Inflammatory macrophage (primary cell): Measurements from ENCODE around the gene AZU1.

Experiments used
- DNase-seq, 2 donors: peaks; one replicate each; pipeline ENCODE4 v3.0.0-alpha.2; 2020 to 2022
- total RNA-seq, 18 experiments: gene quantifications; one replicate each; lab custom pipeline; 2026; ENCODE audit warnings: mixed read lengths in 6 of 18, inconsistent platforms in 2 of 18; lab: John Stamatoyannopoulos, UW

The AZU1 gene, protein sequence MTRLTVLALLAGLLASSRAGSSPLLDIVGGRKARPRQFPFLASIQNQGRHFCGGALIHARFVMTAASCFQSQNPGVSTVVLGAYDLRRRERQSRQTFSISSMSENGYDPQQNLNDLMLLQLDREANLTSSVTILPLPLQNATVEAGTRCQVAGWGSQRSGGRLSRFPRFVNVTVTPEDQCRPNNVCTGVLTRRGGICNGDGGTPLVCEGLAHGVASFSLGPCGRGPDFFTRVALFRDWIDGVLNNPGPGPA
- total RNA-seq = 0.48 to 15.7 (median 1.8) reads per million in 18 experiments

DNA sequence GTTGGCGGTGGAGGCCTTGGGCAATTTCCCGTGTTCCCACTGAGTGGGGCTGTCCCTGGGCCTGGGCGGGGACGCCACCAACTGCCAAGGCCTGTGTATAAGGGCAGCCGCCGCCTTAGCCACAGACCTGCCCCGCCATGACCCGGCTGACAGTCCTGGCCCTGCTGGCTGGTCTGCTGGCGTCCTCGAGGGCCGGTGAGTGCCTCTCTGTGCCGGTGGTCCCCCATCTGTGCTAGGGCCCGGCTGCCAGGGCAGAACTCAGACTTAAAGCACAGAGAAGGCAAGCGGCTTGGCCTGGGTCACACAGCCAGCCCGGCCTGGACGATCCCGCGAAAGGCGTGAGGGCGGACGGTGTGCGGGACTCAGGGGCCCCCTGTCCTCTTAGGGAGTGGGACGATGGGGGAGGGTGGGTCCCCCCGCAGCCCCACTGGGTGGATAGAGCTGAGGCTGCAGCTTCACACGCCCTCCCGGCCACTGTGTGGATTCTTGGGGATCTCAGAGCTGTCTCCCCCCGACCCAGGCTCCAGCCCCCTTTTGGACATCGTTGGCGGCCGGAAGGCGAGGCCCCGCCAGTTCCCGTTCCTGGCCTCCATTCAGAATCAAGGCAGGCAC is at the start of gene AZU1:
AZU1 (plus strand) TSS at position 128 of the 612 bp plus-strand sequence; CDS start at position 138, 10 bp downstream.
- peak; percentile 80 to 84 for DNase-seq

- peak in 1 of 2 donors; percentile 22 for DNase-seq
These were observed 48.6 kb upstream of the AZU1 start for GRCh38 chr19:778910-779653.

- DNase-seq = no peak
These were observed 46.7 kb upstream of the AZU1 start for GRCh38 chr19:780935-781334.

DNA sequence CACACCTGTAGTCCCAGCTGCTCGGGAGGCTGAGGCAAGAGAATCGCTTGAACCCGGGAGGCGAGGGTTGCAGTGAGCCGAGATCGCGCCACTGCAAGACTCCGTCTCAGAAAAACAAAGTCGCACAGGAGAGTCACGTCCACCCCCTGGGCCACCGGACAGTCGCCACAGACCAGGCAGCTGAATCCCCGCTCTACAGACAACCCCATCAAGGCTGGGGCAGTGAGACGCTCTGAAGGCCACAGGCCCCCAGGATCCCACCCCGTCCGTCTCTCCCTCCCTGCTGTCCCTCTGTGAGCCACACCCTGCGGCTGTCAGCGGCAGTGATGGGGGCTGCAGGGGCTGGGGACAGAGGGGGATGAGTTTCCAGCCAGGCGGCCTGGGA is 45.8 kb upstream of the AZU1 start:
- DNase-seq = no peak

GRCh38 chr19:782185-782877 is 45.3 kb upstream of the AZU1 start:
- DNase-seq = no peak

DNA sequence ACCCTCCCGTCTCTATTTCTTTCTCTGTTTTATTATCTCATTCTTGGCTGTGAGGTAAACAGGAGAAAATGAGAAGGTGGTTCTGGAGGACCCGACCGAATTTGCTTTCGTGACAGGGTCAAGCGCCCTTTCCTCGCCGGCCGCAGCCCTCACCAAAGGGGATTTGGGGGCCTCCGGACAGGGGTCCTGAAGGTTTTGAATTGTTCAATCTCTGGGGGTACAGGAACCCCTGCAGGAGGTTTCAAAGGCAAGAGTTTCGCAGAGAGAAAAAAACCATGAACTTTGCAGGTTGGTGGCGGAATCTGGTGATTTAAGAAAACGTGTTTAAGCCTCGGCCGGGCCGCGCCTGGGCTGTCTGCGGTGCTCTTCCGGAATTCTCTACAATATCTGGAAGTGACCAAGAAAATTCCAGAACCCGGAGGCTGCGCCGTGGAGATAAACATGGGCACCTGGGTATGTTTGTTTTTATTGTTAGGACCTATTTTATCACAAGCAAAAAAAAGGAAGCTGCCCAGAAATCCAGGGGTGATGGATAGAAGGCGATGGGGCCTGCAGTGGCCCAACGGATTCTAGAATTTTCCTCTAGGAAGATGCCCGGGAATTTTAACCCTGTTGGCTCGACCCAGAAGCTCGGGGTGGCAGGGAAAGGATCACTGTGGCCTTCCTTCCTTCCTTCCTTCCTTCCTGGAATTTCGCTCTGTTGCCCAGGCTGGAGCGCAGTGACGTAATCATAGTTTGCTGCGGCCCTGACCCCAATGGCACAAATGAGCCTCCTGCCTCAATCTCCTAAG is 44.6 kb upstream of the AZU1 start:
- no peak for DNase-seq

DNA sequence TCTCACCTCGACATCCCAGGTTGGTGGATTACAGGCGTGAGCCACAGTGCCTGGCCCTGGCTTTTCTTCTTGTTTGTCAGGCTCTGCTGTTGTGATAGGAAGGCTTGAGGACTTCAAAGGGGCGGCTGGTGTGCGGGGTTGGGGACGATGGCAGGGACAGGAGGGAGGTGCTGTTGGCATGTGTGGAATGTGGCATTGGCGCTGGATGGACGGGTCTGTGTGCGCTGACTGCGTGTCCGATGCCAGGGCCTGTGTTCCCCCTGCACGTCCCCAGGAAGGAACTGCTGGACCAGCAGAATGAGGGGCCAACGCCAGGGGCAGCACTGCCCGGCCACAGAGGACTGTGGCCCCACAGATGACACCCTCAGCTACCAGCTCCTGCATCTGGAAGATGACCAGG is 43.1 kb upstream of the AZU1 start:
- DNase-seq = no peak

DNA sequence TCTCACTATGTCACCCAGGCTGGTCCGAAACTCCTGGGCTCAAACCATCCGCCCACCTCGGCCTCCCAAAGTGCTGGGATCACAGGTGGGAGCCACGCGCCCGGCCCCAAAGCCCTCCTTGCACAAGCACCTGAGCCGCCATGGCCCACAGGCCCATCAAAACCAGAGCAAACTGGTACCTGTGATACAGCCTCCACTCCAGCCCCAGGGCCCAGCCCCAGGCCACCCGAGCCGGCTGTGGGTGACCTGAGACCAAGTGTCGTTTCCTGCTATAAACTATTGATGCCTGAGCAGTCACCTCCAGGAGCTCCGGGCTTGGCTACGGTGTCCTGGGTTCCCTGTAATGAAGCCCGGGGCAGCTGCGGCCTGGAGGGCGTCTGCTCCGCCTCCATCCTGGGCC is 40.1 kb upstream of the AZU1 start:
- no peak for DNase-seq

- no peak for DNase-seq
These were observed 39.0 kb upstream of the AZU1 start for GRCh38 chr19:788686-788982.

DNA sequence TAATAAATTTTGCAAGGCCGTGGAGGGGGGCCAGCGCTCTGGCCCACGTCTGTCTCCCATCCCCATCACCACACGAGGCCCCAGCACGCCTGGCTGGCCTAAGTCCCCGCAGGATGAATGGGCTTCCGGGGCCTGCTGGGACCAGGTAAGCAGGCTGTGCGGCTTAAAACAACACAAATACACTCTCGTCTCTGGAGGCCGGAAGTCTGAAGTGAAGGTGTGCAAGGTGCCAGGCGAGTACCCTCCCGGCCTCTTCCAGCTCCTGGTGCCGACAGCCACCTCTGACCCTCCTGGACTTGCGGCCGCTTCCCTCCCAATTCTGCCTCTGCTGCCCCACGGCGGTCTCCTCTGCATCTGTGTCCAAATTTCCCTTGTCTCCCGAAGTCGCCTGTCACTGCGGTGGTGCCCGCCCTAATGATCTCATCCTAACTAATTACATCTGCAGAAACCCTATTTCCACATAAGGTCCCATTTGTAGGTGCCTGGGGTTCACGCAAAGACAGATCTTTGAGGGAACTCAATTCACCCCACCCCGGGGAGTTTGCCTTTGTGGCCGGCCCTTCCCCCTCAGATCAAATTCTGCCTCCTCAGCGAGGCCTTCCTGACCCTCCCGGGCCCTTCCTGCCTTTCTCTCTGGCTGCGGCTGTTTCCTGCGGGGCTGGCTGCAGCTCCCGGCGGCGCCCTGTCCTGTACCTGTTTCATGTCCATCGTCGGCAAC is 38.5 kb upstream of the AZU1 start:
- DNase-seq = peak; percentile 41 to 65

GRCh38 chr19:789701-790060 is 38.0 kb upstream of the AZU1 start:
- DNase-seq = no peak

- no peak for DNase-seq
These were observed 36.5 kb upstream of the AZU1 start for GRCh38 chr19:791007-791566.

DNA sequence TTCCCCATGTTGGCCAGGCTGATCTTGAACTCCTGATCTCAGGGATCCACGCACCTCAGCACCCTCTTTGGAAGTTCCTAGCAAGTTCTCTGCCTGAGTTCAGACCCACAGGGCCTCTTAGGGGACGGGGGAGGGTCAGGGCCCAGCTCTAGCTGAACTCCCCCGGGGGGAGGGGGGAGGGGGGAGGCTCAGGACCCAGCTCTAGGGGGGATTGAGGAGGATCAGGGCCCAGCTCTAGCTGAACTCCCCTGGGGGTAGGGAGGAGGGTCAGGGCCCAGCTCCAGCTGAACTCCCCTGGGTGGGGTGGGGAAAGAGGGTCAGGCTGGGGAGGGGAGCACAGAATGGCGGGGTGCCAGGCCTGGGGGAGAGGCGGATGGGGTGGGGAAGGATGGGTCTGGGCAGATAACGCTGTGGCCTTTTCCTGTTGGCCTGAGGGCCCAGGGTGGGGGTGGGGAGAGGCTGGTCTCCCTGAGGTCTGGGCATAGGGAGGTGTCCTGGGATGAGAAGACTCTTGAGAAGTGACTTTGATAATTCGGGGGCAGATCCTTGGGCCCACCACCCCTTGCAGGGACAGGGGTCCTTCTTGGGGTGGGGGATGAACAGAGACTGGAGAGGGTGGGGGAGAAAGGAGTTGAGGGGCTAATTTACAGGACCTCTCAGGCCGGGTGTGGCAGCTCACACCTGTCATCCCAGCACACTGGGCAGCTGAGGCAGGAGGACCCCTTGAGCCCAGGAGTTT is 35.9 kb upstream of the AZU1 start:
- DNase-seq = no peak

DNA sequence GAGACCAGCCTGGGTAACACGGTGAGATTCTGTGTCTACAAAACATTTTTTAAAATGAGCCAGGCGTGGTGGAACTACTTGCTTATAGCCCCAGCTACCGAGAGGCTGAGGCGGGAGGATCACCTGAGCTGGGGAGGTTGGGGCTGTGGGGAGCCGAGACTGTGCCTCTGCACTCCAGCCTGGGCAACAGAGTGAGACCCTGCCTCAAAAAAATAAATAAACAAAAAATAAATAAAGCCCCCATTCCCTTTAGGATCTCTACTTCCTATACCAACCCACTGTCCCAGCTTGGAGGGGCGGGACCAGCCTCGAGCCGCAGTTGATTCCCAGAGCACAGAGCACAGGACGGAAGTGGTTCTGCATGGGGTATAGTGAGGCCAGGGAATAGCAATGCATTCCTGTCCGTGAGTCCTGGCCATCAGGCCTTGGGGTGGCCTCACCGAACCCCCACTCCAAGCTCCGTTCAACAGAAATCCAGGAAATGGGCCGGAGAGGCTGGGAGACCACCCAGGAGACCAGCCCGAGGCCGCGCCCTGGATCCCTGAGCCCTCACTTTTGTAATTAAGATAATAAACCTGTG is 35.2 kb upstream of the AZU1 start:
- DNase-seq = no peak

DNA sequence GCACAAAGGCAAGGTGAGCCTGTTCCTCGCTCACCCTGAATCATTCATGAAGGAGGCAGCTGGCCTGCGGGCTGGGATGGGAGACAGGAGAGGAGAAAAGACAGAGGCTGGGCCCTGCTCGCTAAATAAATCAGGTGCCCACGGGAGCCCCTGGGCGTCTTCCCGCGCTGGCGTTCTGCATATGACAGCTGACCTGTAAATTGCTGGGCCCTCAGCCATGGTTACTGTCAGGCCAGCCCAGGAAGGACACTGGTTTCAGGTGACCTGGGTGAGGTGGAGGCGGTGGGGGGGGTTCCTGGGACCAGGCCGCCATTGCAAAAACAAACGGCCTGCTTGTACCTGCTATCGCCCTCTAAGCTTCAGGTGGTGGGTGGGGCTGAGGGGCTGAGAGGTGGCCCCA is 33.8 kb upstream of the AZU1 start:
- DNase-seq = no peak

DNA sequence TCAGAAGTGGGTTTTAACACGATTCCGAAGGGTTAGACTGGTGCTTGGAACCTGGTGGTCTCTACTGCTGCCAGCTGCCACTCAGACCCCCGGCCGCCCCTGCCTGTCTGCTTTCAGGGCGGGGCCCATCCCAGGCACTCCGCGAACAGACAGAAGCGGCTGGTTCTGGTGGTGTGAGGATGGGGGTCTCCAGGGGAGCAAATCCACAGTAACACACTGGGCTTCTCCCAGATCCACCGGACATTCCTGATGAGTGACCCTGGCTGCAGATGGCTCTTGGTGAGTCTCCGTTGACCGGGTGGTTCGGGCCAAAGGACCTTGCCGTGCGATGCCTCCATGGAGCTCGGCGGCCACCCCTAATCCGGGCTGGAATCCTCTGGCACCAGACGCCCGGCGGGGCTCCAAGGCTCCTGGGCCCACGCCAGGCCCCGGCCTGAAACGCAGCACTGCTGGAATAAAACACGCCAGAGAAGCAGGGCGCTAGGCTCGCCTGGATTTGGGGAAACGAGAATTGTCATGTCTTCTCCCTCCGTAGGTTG is 32.5 kb upstream of the AZU1 start:
- DNase-seq = no peak

DNA sequence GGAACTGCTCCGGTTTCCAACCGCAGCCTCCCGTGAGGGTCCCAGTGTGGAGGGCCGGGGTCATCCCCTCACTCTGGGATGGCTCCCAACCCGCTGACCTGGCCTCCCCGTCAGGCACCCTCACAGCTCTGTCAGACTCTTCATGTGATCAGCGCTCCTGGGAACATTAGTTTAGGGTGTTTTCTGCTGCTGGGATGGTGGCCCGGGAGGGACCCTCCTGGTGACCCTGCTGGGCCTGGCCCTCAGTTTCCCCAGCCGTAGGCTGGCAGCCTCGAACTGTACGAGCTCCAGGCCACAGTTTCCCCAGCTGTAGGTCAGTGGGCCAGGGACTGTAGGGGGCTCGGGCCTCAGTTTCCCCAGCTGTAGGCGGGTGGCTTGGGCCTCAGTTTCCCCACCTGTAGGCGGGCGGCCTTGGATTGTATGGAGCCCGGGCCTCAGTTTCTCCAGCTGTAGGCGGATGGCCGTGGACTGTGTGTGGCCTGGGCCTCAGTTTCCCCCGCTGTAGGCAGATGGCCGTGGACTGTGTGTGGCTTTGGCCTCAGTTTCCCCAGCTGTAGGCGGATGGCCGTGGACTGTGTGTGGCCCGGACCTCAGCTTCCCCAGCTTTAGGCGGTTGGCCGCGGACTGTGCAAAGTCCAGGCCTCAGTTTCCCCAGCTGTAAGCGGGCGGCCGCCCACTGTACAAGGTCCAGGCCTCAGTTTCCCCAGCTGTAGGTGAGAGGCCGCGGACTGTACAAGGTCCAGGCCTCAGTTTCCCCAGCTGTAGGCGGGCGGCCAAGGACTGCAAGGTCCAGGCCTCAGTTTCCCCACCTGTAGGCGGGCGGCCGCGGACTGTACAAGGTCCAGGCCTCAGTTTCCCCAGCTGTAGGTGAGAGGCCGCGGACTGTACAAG is 31.7 kb upstream of the AZU1 start:
- DNase-seq = no peak

DNA sequence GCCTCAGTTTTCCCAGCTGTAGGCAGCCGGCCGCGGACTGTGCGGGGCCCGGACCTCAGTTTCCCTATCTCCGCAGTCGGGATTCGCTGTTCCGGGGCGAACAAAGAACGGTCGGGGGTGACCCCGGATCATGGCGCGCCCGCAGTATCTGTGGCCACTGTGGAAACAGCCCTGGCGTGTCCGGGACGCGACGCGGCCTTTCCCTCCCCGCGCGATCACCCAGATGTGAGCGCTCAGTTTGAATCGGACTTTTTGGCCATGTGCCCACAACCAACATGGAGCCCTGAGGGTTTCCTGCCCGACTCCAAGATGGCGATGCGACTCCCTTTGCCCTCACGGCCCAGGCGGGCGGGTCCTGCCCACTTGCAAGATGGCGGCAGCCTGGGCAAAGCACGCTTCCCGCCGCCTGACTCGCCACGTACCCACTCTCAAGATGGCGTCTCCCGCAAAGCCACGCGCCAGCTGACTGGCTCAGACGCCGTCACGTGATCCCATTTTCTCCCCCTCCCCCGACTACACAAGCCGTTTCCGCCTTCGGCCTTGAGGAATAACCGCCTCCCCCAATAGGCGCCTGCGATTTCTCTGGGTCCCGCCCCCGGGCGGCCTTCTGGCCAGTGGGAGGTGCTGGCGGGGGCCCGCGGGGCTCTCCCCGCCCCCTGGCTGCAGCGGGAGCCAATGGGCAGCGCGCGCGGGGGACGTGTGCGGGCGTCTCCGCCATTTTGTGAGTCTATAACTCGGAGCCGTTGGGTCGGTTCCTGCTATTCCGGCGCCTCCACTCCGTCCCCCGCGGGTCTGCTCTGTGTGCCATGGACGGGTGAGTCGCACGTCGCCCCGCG is 30.7 kb upstream of the AZU1 start, which contains the start of gene PTBP1:
PTBP1 (plus strand) TSS at position 761 of the 836 bp plus-strand sequence; CDS start at position 807, 46 bp downstream.
- DNase-seq = peak; percentile 100
